Measurements from ENCODE around the gene CCNDBP1. TPM values are rescaled to one million over a fixed set of nuclear protein-coding genes. Genes with fewer than 3 reads are reported as not detected.
"Not testable (repeated sequence)": the region's sequence is repeated elsewhere in the genome, so short reads cannot be mapped to it uniquely, and the experiment has no call there.

CCNDBP1 gene
- total and polyA plus RNA-seq, 2 donors from 2014 or later: 56.8 to 64.3 TPM

GRCh38 chr15:43151688-43152087 lies 33.5 kb upstream of the CCNDBP1 start:
- Histone ChIP-seq H3K9ac (ENCODE audit: low read length in 3 of 3) (no peak overlapping the region), H3K9me3 (ENCODE audit: control insufficient read depth in 2 of 3, insufficient read depth in 1 of 3, low read length in 3 of 3) (no peaks in the 10 kb centered on the region), H3K4me3 (ENCODE audit: low read length in 3 of 3) (no peak overlapping the region), H3K4me1 (ENCODE audit: control insufficient read depth in 2 of 3, insufficient read depth in 2 of 3, low read depth in 1 of 3, low read length in 3 of 3) (no peaks in the 10 kb centered on the region), H3K27ac (ENCODE audit: low read depth in 2 of 2, low read length in 2 of 2) (no peak overlapping the region), H3K36me3 (ENCODE audit: control insufficient read depth in 2 of 3, insufficient read depth in 3 of 3, low read length in 3 of 3) (peaks cover 2 to 32% (median 12%) of the 10 kb centered on the region in 3 donors), H3K27me3 (ENCODE audit: control insufficient read depth, insufficient read depth, low read length) (no peaks in the 10 kb centered on the region)
- FAIRE-seq (no peak), DNase-seq (no peak)
- intact Hi-C loops (cut with DNase I): no loop called here
- no peak for TF ChIP-seq CTCF (IDR thresholded peaks at IDR 0.05; ENCODE audit: borderline replicate concordance, extremely low read depth, insufficient read depth)

GRCh38 chr15:43153269-43153668 lies 31.9 kb upstream of the CCNDBP1 start:
- H3K4me3 ChIP-seq (ENCODE audit: low read length in 3 of 3): no peak overlapping the region
- TF ChIP-seq CTCF (IDR thresholded peaks at IDR 0.05; ENCODE audit: borderline replicate concordance, extremely low read depth, insufficient read depth): no peak
- FAIRE-seq: no peak
- no peak overlapping the region for H3K27ac ChIP-seq (ENCODE audit: low read depth in 2 of 2, low read length in 2 of 2)
- H3K9me3 ChIP-seq (ENCODE audit: control insufficient read depth in 2 of 3, insufficient read depth in 1 of 3, low read length in 3 of 3): no peaks in the 10 kb centered on the region
- H3K36me3 ChIP-seq (ENCODE audit: control insufficient read depth in 2 of 3, insufficient read depth in 3 of 3, low read length in 3 of 3): peaks cover 2 to 36% (median 12%) of the 10 kb centered on the region in 3 donors
- H3K9ac ChIP-seq (ENCODE audit: low read length in 3 of 3): no peak overlapping the region
- H3K4me1 ChIP-seq (ENCODE audit: control insufficient read depth in 2 of 3, insufficient read depth in 2 of 3, low read depth in 1 of 3, low read length in 3 of 3): no peaks in the 10 kb centered on the region
- H3K27me3 ChIP-seq (ENCODE audit: control insufficient read depth, insufficient read depth, low read length): no peaks in the 10 kb centered on the region
- intact Hi-C loops (cut with DNase I): no loop called here
- no peak for DNase-seq

- Histone ChIP-seq H3K4me3 (ENCODE audit: low read length in 3 of 3) (no peak overlapping the region), H3K27me3 (ENCODE audit: control insufficient read depth, insufficient read depth, low read length) (no peaks in the 10 kb centered on the region), H3K27ac (ENCODE audit: low read depth in 2 of 2, low read length in 2 of 2) (no peak overlapping the region), H3K4me1 (ENCODE audit: control insufficient read depth in 2 of 3, insufficient read depth in 2 of 3, low read depth in 1 of 3, low read length in 3 of 3) (peaks cover 0 to 3% (median 0%) of the 10 kb centered on the region in 3 donors), H3K9me3 (ENCODE audit: control insufficient read depth in 2 of 3, insufficient read depth in 1 of 3, low read length in 3 of 3) (no peaks in the 10 kb centered on the region), H3K9ac (ENCODE audit: low read length in 3 of 3) (no peak overlapping the region), H3K36me3 (ENCODE audit: control insufficient read depth in 2 of 3, insufficient read depth in 3 of 3, low read length in 3 of 3) (no peaks in the 10 kb centered on the region)
- DNase-seq (no peak), FAIRE-seq (no peak)
- intact Hi-C loops (cut with DNase I): no loop called here
- no peak for TF ChIP-seq CTCF (IDR thresholded peaks at IDR 0.05; ENCODE audit: borderline replicate concordance, extremely low read depth, insufficient read depth)
Observed at GRCh38 chr15:43165801-43166325, 19.3 kb upstream of the CCNDBP1 start.

- not testable (repeated sequence) for H3K4me3 ChIP-seq (ENCODE audit: low read length in 3 of 3)
Observed at GRCh38 chr15:43167261-43167660, 17.9 kb upstream of the CCNDBP1 start.

More at GRCh38 chr15:43167261-43167660, 17.9 kb upstream of the CCNDBP1 start:
- H3K27ac ChIP-seq (ENCODE audit: low read depth in 2 of 2, low read length in 2 of 2); H3K9ac ChIP-seq (ENCODE audit: low read length in 3 of 3); H3K27me3 ChIP-seq (ENCODE audit: control insufficient read depth, insufficient read depth, low read length); intact Hi-C loops (cut with DNase I); H3K4me1 ChIP-seq (ENCODE audit: control insufficient read depth in 2 of 3, insufficient read depth in 2 of 3, low read depth in 1 of 3, low read length in 3 of 3); DNase-seq; FAIRE-seq; H3K9me3 ChIP-seq (ENCODE audit: control insufficient read depth in 2 of 3, insufficient read depth in 1 of 3, low read length in 3 of 3); H3K36me3 ChIP-seq (ENCODE audit: control insufficient read depth in 2 of 3, insufficient read depth in 3 of 3, low read length in 3 of 3): not testable (repeated sequence)
